Ovary (tissue), 9 donors: ENCODE measurements around the gene SNX27. TPM values are rescaled to one million over a fixed set of nuclear protein-coding genes. Genes with fewer than 3 reads are reported as not detected.

Source experiments
- DNase-seq, 5 donors: peaks; one replicate each; pipeline ENCODE4 v3.0.0-alpha.2; 2019 to 2020
- H3K27ac ChIP-seq, 2 donors: fragments of 200-600 bp; one replicate each; pipeline versions ENCODE4 v1.5.1 to v1.8.0; 2019 to 2022
- H3K27me3 ChIP-seq: fragments of 200-600 bp; one replicate; pipeline ENCODE4 v1.8.0; 2022
- H3K36me3 ChIP-seq: fragments of 200-600 bp; sonication (generic); one replicate; pipeline ENCODE4 v1.5.1; 2019
- H3K4me1 ChIP-seq: one replicate; pipeline ENCODE4 v1.8.1; 2013; ENCODE audit warnings: mild to moderate bottlenecking, moderate library complexity; ENCODE audit not compliant: insufficient read depth
- H3K4me3 ChIP-seq: fragments of 200-600 bp; sonication (generic); one replicate; pipeline ENCODE4 v1.5.1; 2017
- H3K9me3 ChIP-seq, 2 donors: fragments of 200-600 bp in 1 of 2; sonication (generic) in 1 of 2; one replicate each; pipeline versions ENCODE4 v1.5.1 to v1.8.1; 2013 to 2019; ENCODE audit warnings: mild to moderate bottlenecking in 1 of 2, moderate library complexity in 1 of 2
- EP300 ChIP-seq: sonication (generic); formaldehyde crosslinking; IDR thresholded peaks from one replicate; pipeline ENCODE4 v1.6.1; 2017; ENCODE audit warnings: antibody characterized with exemption
- POLR2A ChIP-seq: fragments of 450-650 bp; IDR thresholded peaks from one replicate; pipeline ENCODE4 v1.6.1; 2017; ENCODE audit warnings: antibody characterized with exemption, mild to moderate bottlenecking, moderate library complexity
- WGBS, 3 donors: extraction: QIAGEN DNeasy Blood & Tissue Kit in 1 of 3; methylation state at CpG; one replicate each; pipeline versions ENCODE4 v1.1.5 to v1.1.7; 2013 to 2017; 5-methylcytosine and 5-hydroxymethylcytosine counted together
- intact Hi-C, 4 donors: fragments of 100-400 bp; cut with DNase I; formaldehyde crosslinking; loops; one replicate each; pipeline versions ENCODE4 v1.11.0 to v1.15.1; 2022 to 2023
- polyA plus RNA-seq, 2 donors: library from polyadenylated mRNA; stranded (reverse); fragments of 200-250 nt in 1 of 2; fragments of 350-450 nt in 1 of 2; fragmentation: Illumina TruSeq in 1 of 2; extraction: RNeasy Lipid Tissue Mini Kit (QIAGEN cat#74804) in 1 of 2; gene quantifications; one replicate each; pipeline ENCODE4 v1.2.3, GENCODE V29; 2013 to 2014
- total RNA-seq, 7 donors: library from RNA; depleted of rRNA in 2 of 7; stranded (reverse); fragments of >200 nt in 2 of 7; fragmentation: NEBNext Ultra II Directional in 3 of 7; extraction: Animal tissue kit (Norgen Biotek cat#: 25700) in 3 of 7; gene quantifications; one replicate each; pipeline versions ENCODE4 v1.1.0 to v1.2.4, GENCODE V29; 2016 to 2023
- TF ChIP-seq, protein P1 (sequence below), 3 donors: fragments of 450-650 bp in 2 of 3; fragments of 200-600 bp in 1 of 3; IDR thresholded peaks; one replicate each; pipeline versions ENCODE4 v1.5.1 to v1.8.0; 2016 to 2022; ENCODE audit warnings: antibody characterized with exemption in 3 of 3, mild to moderate bottlenecking in 1 of 3
- donor health status: DM: no; HTN: no; CAD: no; lungs with moderate emphysema.
- donor health status: DM: no; HTN: no; CAD: no.
- donor health status: Bipolar disorder and iron deficiency.
- donor health status: DM: yes; HTN: yes; CAD: no.
- donor health status: DM: no; HTN: no; CAD: no.
- donor health status: DM: yes; HTN: yes; CAD: no.

The SNX27 gene
- total and polyA plus RNA-seq, 9 donors: 9.5 to 42.7 (median 35.1) TPM

DNA sequence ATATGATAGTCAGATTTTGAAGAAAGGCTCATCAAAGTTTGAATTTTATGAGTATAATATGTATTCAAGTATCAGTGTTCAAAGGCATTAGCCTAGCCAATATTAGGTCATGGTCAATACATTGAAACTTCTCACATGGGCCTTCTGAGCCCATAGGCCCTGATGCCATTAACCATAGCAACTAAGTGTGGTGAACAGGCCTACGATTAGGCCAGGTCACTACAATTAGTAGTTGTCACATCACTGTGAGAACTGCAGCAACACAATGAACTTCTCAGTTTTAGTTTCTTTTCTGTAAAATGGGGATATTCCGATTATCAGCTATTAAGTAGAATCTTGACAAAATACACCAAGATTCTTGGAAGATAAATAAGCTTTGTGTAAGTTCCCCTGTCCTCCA lies 74.7 kb downstream of the SNX27 start:
- H3K4me3 ChIP-seq: no peak overlapping the region
- no peaks in the 10 kb centered on the region for H3K27me3 ChIP-seq
- WGBS, 3 donors: 89 to 95% (median 92%) methylated on average over 2 of the region's 2 CpGs
- TF ChIP-seq, protein P1, sequence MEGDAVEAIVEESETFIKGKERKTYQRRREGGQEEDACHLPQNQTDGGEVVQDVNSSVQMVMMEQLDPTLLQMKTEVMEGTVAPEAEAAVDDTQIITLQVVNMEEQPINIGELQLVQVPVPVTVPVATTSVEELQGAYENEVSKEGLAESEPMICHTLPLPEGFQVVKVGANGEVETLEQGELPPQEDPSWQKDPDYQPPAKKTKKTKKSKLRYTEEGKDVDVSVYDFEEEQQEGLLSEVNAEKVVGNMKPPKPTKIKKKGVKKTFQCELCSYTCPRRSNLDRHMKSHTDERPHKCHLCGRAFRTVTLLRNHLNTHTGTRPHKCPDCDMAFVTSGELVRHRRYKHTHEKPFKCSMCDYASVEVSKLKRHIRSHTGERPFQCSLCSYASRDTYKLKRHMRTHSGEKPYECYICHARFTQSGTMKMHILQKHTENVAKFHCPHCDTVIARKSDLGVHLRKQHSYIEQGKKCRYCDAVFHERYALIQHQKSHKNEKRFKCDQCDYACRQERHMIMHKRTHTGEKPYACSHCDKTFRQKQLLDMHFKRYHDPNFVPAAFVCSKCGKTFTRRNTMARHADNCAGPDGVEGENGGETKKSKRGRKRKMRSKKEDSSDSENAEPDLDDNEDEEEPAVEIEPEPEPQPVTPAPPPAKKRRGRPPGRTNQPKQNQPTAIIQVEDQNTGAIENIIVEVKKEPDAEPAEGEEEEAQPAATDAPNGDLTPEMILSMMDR (IDR thresholded peaks at IDR 0.05): no peak
- TF ChIP-seq POLR2A (no peak), EP300 (no peak)
- intact Hi-C loops: no loop called here
- DNase-seq: no peak
- H3K27ac ChIP-seq: no peak overlapping the region
- no peaks in the 10 kb centered on the region for H3K36me3 ChIP-seq
- H3K4me1 ChIP-seq: no peaks in the 10 kb centered on the region
- no peaks in the 10 kb centered on the region for H3K9me3 ChIP-seq

DNA sequence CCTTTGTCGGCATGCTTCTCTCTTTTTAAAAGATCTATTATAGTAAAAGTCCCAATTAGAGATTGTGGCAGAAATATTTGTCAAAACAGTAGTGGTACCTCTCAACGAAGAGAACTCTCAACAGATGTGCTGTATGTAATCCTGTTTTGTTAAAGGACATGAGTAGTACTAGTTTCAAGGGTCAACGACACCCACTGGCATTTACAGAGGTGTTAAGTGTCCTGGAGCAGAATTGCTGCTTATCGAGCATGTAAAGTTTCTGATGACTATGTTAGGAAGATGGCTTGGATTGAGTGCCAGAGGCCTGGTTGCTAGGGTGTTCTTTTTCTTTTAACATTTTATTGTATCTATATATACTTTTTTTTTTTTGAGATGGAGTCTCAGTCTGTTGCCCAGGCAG lies 77.6 kb downstream of the SNX27 start:
- DNase-seq: no peak
- no peaks in the 10 kb centered on the region for H3K36me3 ChIP-seq
- no peaks in the 10 kb centered on the region for H3K4me1 ChIP-seq
- 80 to 85% (median 80%) methylated on average over 4 of the region's 4 CpGs for WGBS, 3 donors
- H3K27me3 ChIP-seq: no peaks in the 10 kb centered on the region
- H3K27ac ChIP-seq: no peak overlapping the region
- no peak overlapping the region for H3K4me3 ChIP-seq
- TF ChIP-seq, protein P1 (IDR thresholded peaks at IDR 0.05): no peak
- TF ChIP-seq EP300 (no peak), POLR2A (no peak)
- intact Hi-C loops: no loop called here
- no peaks in the 10 kb centered on the region for H3K9me3 ChIP-seq

DNA sequence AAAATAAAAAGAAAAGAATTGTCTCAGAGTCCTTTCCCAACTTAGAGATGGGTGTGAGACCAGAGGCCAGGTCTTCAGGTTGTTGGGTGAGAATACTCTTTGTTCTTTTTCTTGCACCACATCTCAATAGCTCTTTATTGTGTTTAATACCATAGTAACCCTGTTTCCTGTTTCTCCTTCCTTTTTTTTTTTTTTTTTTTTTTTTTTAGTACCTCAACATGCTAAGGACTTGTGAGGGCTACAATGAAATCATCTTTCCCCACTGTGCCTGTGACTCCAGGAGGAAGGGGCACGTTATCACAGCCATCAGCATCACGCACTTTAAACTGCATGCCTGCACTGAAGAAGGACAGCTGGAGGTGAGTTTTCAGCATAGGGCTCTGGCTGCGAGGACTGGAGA lies 80.4 kb downstream of the SNX27 start:
- H3K4me1 ChIP-seq: no peaks in the 10 kb centered on the region
- intact Hi-C loops: no loop called here
- no peak for DNase-seq
- TF ChIP-seq, protein P1 (IDR thresholded peaks at IDR 0.05): no peak
- no peak for TF ChIP-seq POLR2A
- no peak for TF ChIP-seq EP300
- H3K27me3 ChIP-seq: no peaks in the 10 kb centered on the region
- H3K27ac ChIP-seq: no peak overlapping the region
- no peaks in the 10 kb centered on the region for H3K36me3 ChIP-seq
- 85 to 88% (median 87%) methylated on average over 3 of the region's 3 CpGs for WGBS, 3 donors
- no peaks in the 10 kb centered on the region for H3K9me3 ChIP-seq
- H3K4me3 ChIP-seq: no peak overlapping the region

- intact Hi-C loops: no loop called here
- WGBS, 3 donors: 74 to 75% (median 74%) methylated on average over 4 of the region's 4 CpGs
- no peak for DNase-seq
These were observed 81.3 kb downstream of the SNX27 start for GRCh38 chr1:151693057-151693651.

More at GRCh38 chr1:151693057-151693651, 81.3 kb downstream of the SNX27 start:
- Histone ChIP-seq H3K27me3 (no peaks in the 10 kb centered on the region), H3K9me3 (no peaks in the 10 kb centered on the region), H3K36me3 (no peaks in the 10 kb centered on the region), H3K4me1 (no peaks in the 10 kb centered on the region), H3K4me3 (no peak overlapping the region), H3K27ac (no peak overlapping the region)
- no peak for TF ChIP-seq EP300
- TF ChIP-seq, protein P1 (IDR thresholded peaks at IDR 0.05): no peak
- no peak for TF ChIP-seq POLR2A
